Retinal pigment epithelial cell (primary cell): ENCODE results near the gene CPED1.
"Not testable (repeated sequence)": the region's sequence is repeated elsewhere in the genome, so short reads cannot be mapped to it uniquely, and the experiment has no call there.

ENCODE experiments used
- DNase-seq: peaks from one replicate; pipeline ENCODE4 v3.0.0-alpha.2; 2010; ENCODE audit warnings: low read depth
- H3K4me3 ChIP-seq: 2 replicates; pipeline ENCODE4 v1.5.1; 2011; ENCODE audit warnings: mild to moderate bottlenecking, low read length, control low read depth, moderate library complexity
- CTCF ChIP-seq: conservative IDR thresholded peaks from 2 replicates; pipeline ENCODE4 v1.5.1; 2011; ENCODE audit warnings: low read depth, low read length, control low read depth, inconsistent platforms

Gene CPED1

DNA sequence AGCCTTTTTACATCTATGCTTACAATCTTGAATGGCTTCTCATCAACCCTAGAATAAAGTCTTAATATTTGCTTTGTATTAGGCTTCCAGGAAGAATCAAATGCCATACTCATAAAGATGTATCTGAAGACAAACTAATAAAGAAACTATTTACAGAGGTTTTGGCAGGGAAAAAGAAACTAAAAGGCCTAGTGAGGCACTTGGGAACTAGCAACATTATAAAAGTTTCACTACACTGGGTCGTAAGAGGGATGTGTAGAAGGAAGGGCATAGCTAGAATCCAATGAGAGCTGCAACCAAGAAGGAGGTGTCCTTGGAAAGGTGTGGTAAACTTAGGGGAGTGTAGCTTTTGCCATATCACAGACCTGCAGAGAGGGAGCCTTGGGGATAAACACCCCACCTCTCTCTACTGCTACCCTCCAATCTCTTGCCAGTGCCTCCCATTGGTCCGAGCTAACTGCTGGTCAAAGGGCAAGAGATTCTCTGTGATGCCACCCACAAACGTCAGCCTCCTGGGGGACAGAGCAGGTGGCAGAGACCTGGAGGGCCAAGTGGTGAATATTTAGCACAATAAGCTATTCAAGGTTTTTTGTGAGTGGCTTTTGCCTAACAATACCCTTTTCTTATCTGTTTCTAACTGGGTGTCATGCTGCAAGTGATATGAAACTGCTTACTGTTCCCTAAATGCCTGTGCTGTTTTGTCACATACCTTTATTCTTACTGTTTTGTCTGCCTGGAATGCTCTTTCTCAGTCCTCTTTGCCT is 60.7 kb downstream of the CPED1 start:
- DNase-seq: no peak
- no peak overlapping the region for H3K4me3 ChIP-seq
- no peak for TF ChIP-seq CTCF

GRCh38 chr7:121049897-121050296 is 61.4 kb downstream of the CPED1 start:
- no peak for TF ChIP-seq CTCF
- no peak overlapping the region for H3K4me3 ChIP-seq
- no peak for DNase-seq

GRCh38 chr7:121053219-121053618 is 64.7 kb downstream of the CPED1 start:
- TF ChIP-seq CTCF: no peak
- no peak for DNase-seq
- H3K4me3 ChIP-seq: no peak overlapping the region

DNA sequence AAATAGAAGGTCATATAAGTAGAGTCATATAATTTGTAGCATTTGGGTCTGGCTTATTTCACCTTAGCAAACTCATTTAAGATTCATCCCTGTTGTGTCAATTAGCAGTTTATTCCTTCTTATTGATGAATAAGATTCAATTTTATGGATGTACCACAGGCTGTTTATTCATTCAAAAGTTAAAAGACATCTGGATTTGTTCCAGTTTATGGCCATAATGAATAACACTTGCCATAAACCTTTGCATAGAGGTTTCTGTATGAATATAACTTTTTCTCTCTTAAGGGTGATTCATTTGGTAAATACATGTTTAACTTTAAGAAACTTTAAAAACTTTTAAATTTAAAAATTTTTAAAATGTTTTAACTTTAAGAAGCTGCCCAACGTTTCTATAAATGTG is 66.4 kb downstream of the CPED1 start:
- H3K4me3 ChIP-seq: no peak overlapping the region
- DNase-seq: no peak
- TF ChIP-seq CTCF: no peak

DNA sequence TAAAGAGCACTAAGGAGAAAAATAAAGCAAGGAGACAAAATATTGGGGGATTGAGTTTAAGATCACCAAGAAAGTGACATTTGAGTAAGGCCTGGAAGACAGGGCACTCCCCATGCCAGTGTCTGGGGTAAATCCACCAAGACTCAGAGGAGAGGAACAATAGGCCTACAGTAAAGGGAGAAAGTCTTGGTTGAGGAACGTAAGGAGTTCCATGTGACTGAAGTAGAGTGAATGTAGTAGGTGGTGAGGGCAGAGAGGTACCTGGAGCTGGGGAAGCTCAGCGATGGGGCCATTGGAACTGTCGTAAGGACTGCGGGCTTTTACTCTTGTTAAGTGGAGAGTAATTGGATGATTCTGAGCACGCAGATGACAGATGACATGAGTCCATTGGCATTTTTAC is 69.4 kb downstream of the CPED1 start:
- H3K4me3 ChIP-seq: no peak overlapping the region
- no peak for DNase-seq
- no peak for TF ChIP-seq CTCF

DNA sequence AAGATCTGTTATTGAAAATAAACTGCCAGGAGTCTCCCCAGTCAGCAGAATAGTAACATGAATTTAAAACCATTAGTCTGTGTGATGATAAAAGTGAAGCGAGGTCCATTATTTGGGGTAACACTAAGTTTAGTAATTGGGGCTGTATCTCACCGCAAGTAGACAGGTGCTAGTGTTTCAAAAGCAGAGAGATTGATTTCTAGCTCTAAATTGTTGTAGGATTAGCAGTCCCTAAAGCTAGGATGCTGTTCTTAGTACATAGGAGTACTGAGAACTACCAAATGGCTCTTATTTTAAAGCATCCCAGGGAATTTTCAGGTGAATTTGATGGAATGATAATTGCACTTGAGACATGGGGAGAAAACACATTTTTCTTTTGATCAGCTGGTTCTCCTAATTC is 70.5 kb downstream of the CPED1 start:
- H3K4me3 ChIP-seq: no peak overlapping the region
- TF ChIP-seq CTCF: no peak
- DNase-seq: no peak

DNA sequence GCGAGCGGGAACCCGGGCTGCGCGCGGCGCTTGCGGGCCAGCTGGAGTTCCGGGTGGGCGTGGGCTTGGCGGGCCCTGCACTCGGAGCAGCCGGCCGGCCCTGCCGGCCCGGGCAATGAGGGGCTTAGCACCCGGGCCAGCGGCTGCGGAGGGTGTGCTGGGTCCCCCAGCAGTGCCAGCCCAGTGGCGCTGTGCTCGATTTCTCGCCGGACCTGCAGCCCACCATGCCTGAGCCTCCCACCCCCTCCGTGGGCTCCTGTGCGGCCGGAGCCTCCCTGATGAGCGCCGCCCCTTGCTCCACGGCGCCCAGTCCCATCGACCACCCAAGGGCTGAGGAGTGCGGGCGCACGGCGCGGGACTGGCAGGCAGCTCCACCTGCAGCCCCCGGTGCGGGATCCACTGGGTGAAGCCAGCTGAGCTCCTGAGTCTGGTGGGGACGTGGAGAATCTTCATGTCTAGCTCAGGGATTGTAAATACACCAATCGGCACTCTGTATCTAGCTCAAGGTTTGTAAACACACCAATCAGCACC is 71.5 kb downstream of the CPED1 start:
- not testable (repeated sequence) for H3K4me3 ChIP-seq, DNase-seq
